ENCODE measurements around the gene PLEKHA7.

- TF ChIP-seq CTCF (conservative IDR thresholded peaks at IDR 0.05; ENCODE audit: low read depth, low read length) (no peak), EZH2phosphoT487 (IDR thresholded peaks at IDR 0.05; ENCODE audit: borderline replicate concordance, low read length) (no peak)
These were observed 133.9 kb downstream of the PLEKHA7 start for GRCh38 chr11:16880184-16880801.

All from PC-3 (cell line).